HG02642 (cell line): ENCODE data around the gene SZT2.

Experiments
- ATAC-seq: cut with Tn5 transposase; IDR thresholded peaks from one replicate; pipeline ENCODE4 v1.9.1; 2021; ENCODE audit warnings: mild to moderate bottlenecking; ENCODE audit not compliant: unreplicated experiment, poor library complexity

Gene SZT2

DNA sequence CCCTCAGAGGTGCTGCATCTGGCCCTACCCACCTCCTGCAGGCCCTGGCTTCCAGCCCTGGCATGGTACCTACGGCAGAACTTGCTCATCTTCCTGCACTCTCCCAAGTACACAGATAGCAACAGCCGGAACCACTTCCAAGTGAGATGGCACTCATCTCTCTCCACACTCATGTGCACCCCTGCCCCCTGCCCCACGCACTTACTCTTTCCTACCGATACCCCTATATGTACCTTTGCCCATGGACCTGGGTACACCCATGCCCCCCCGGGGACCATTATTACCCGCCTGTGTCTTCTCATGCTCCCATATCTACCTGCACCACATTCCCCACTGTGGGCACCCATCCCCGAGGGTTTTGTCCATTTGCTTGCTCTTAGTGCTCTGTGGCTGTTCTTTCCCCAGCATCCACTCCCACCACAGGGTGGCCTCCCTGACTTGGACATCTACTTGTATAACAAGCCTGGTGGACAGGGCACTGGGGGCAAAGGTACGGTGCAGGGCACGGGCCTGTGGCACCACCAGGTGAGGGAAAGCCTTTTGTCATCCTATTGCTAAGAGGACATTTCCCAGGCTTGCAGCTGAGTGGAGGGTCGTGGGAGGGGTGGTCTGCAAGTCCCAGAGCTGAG lies 49.4 kb downstream of the SZT2 start:
- no peak for ATAC-seq

DNA sequence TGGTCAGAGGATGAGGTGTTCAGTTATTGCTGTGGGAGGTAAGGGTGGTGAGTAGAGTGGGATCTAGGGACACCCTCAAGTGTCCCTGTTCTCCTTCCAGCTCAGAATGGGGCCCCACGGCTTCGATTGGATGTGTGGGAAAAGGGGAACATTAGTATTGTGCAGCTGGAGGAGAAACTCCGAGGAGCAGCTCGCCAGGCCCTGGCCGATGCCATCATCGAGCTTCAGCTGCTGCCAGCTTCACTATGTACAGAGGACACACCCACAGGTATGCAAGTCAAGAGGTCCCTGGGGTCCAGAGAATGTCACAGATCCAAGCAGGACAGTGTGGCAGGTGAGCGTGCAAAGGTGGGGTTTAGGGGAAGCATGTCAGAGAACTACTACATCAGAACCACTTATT lies 50.1 kb downstream of the SZT2 start:
- no peak for ATAC-seq

DNA sequence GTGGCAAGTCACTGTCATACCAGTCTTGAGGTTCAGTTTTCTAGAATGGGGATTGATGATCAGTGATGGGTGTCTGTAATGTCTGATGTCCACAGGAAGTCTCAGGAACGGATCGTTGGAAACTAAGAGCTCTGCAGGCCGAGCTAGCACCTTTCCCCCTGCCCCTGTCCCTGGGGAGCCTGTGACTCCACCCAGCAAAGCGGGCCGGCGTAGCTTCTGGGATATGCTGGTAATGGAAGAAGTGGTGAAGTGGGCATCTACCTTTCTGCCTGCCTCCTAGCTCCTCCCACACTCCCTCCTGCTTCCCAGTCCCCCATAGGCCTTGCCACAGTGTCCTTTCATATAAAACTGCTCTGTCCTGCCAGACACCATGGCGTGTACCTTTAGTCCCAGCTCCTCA lies 50.7 kb downstream of the SZT2 start:
- no peak for ATAC-seq

DNA sequence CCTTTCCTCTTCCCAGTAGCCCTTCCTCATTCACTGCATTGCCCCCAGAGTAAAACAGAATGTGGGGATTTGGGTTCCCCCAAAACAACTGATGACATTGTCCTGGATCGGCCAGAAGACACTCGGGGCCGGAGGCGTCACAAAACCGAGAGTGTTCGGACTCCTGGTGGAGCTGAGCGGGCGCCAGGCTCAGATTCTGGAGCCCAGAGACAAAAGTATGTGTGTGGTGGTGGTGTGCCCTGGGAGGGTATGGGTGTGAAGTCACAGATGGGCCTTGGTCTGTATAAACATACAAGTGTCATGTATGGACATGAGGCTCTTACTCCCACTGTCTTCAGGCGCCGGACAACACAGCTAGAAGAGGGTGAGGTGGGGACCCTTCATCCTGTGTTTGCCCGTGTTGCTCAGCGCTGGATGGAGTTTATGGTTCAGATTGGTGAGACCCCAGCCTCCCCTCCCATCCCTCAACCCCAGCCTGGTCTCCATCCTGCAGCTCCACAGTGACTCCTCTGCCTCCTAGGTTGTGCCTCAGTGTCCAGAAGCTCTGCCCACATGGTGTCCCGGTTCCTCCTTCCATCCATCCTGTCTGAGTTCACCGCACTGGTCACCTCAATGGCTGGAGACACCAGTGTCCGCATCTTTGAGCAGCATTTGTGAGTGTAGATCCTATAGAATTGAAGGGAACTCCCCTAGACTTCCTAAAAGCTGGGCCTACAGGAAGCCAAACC lies 51.6 kb downstream of the SZT2 start:
- ATAC-seq = no peak

DNA sequence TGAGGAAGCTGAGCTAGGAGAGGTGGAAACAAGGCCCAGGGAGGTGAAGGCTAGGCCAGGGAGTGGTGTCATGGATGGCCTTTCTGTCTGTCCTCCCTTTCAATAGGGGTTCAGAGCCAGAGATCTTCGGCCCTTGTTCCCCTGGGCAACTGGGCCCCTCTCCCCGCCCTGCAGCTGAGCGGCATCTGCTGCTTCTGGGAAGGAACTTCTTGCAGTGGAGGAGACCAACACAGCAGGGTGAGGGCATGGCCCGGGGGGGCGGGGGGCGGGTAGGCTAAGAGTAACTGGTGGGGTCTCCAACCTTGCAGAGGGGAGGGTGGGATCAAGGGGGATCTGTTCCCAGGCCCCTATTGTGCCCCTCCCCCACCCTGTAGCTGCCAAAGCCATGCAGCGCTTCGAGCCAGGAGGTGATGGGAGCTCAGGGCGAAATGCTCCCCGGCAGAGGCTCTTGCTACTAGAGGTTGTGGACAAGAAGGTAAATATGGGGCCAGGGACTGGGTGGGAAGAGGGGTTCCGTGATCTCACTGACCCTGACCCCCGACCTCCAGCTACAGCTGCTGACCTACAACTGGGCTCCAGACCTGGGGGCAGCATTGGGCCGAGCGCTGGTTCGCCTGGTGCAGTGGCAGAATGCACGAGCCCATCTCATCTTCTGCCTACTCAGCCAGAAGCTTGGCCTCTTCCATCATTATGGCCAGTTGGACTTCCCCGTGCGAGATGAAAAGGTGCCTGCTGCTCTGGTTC lies 52.4 kb downstream of the SZT2 start:
- ATAC-seq = no peak

DNA sequence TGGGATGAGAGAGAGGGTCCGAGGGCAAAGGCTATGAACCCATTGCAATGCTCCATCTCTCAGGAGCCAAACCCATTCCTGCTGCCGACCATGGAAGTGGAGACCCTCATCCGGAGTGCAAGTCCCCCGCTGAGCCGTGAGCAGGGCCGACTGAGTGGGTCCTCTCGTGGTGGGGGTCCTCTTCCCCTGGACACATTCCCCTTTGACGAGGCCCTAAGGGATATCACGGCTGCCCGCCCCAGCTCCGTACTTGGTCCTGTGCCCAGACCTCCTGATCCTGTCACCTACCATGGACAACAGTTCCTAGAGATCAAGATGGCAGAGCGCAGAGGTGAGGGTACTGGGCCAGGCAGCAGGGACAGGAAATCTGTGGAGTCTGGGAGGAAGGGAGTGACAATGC lies 53.1 kb downstream of the SZT2 start:
- no peak for ATAC-seq

DNA sequence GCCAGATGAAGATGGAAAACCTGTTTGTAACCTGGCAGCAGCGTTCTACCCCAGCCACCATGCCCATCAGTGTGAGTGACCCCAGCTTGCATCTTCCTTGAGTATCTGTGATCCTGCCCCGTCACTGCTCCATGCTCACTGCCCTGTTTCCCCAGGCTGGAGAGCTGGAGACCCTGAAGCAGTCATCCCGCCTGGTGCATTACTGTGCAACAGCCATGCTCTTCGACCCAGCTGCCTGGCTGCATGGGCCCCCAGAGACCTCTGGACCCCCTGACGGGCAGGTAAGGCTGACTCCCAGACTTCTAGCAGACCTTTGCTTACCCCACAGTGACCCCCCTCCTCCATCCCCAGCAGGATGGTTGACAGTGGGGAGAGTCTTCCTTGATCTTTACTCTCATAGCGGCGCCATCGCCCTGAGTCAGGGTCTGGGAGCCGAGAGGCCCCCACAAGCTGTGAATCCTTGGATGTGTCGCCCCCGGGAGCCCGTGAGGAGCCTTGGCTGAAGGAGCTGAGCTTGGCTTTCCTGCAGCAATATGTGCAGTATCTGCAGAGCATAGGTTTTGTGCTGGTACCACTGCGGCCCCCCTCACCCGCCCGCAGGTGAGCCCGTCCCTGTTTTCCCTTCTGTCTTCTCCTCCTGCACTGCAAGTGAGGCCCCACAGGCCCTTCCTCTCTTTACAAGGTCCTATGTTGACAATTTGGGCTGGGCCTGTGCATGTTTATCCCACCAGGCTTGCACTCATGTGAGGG lies 53.7 kb downstream of the SZT2 start:
- ATAC-seq = no peak

DNA sequence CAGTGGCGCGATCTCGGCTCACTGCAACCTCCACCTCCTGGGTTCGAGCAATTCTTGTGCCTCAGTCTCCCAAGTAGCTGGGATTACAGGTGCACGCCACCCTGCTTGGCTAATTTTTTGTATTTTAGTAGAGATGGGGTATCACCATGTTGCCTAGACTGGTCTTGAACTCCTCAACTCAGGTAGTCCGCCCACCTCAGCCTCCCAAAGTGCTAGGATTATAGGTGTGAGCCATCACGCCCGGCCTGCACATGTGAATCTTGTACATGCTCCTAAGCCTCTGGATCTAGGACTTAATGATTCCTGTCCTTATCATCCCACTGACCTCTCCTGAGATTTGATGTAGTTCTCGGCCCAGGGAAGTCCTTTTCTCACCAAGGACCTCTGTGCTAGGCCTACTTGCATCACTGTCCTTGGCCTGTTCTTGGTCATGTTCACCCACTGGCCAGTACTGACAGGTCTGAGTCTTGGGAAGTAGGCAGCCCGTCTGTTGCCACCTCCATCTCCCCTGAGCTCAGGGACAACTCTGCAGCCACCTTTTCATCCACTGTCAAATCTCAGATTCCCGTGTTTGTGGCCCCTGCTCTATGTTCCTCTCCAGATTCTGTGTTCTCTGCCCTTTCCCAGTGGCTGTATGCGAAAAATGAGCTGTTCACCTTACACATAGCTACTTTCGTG lies 54.6 kb downstream of the SZT2 start:
- ATAC-seq = no peak

DNA sequence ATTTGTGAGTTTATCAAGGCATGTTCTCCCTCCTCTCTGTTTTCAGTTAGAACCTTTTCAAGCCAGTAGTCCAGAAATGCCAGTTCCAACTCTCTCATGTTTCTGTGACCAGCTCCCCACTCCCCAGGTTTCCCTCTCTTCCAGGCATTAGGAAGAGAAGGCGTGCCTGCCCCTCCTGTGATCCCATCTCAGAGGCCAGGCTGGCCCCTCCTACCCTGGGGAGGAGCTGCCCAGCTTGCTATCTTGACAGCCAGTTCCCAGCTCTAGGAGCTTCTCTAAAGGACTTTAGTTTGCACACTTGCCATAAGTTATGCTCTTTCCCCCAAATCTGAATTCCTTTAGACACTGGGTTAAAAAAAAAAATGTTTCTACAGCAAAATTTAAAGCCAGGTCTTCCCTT lies 55.1 kb downstream of the SZT2 start:
- ATAC-seq = no peak

DNA sequence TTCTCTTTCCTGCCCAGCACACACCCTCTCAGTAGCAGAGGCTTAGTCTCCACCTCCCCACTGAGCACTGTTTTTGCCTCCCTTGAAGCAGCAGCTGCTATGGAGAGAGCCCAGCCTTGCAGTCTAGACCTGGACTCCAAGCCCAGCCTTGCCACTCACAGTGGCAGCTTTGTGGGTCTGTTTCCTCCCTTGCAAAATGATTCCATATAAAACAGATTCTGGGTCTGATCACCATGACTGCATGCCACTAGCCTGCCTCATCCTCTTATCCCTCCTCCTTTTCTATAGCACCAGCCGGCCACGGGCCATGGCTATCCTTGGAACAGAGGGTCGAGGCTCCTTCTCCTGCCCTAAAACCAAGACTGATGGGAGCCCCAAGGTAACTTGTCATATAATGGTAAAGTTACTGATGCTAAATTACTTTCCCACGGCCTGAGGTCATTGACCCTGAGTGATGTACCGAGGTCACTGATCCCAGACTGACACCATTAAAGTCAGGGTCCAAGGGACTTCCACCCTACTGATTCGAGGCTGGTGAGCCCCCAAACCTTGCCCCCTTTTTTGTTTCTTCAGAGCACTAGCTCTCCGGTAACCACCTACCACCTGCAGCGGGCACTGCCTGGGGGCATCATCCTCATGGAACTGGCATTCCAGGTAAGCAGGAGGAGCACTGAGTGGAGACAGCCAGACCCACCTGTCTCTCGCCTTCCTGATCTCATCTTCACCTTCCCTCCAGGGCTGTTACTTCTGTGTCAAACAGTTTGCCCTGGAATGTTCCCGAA lies 56.1 kb downstream of the SZT2 start:
- no peak for ATAC-seq

DNA sequence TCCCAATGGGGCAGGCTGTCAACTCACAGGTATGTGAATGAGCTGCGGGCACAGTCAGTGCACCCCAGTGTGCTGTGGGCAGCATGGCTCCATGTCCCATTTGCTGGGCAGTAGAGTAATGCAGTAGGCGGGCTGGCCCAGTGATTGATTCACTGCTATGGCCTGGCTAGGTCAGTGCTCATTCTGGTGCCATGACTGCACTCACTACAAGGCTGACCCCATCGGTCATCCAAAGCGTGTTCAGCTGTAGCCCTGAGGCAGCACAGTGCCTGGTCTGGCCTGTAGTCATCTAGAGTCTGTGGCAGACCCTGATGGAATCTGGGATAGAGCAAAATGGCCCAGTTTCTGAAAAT lies 56.7 kb downstream of the SZT2 start:
- ATAC-seq = no peak

DNA sequence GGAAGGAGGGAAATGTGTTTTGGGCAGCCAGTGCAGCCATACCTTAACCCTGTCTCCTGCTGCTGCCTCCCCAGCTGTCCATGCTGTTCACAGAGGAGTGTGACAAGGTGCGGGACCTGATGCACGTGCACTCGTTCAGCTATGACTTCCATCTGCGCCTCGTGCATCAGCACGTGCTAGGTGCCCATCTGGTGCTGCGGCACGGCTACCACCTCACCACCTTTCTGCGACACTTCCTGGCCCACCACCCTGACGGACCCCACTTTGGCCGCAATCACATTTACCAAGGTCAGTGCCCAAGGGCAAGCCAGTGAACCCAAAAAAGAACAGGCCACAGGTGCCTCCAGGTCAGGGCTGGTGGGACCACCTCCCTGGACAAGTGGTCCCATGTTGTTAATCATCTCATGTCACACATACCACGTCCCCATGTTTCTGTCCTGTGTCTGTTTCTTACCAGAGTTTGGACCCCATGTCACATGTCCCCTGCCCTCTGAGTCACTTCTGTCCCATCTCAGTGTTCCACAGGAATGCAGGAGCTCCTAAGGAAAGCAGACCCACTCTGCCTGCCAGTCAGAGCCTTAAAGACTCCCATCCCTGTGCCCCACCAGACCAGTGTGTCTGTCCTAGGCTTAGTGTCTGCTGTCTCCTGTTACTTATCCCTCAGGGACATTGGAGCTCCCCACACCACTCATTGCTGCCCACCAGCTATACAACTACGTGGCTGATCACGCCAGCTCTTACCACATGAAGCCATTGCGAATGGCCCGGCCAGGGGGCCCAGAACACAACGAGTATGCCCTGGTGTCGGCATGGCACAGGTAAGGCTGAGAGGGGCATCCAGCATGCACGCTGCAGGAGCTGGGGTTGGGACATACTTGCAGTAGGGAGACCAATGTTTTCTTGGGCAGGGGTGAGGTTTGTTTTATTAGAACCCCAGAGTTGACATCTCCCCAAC lies 57.5 kb downstream of the SZT2 start:
- no peak for ATAC-seq

DNA sequence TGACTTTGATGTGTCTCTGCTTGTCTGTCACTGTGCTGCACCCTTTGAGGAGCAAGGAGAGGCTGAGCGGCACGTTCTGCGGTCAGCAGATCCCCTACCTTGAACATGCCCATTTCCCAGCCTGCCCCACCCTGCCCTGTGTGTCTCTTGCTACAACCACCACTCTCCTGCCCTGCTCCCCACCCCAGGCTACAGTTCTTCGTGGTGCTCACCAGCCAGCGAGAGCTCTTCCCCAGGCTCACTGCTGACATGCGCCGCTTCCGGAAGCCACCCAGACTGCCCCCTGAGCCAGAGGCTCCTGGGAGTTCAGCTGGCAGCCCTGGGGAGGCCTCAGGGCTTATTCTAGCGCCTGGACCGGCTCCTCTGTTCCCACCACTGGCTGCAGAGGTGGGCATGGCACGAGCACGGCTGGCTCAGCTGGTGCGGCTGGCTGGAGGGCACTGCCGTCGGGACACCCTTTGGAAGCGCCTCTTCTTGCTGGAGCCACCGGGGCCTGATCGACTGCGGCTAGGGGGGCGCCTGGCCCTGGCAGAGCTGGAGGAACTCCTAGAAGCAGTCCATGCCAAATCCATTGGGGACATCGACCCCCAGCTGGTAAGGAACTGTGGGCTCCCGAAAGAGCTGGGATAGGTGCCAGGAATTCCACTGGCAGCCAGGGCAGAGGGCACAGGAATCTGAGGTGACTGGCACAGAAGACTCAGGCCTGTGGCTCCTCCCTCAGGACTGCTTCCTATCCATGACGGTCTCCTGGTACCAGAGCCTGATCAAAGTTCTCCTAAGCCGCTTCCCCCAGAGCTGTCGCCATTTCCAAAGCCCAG lies 58.4 kb downstream of the SZT2 start:
- ATAC-seq = no peak

DNA sequence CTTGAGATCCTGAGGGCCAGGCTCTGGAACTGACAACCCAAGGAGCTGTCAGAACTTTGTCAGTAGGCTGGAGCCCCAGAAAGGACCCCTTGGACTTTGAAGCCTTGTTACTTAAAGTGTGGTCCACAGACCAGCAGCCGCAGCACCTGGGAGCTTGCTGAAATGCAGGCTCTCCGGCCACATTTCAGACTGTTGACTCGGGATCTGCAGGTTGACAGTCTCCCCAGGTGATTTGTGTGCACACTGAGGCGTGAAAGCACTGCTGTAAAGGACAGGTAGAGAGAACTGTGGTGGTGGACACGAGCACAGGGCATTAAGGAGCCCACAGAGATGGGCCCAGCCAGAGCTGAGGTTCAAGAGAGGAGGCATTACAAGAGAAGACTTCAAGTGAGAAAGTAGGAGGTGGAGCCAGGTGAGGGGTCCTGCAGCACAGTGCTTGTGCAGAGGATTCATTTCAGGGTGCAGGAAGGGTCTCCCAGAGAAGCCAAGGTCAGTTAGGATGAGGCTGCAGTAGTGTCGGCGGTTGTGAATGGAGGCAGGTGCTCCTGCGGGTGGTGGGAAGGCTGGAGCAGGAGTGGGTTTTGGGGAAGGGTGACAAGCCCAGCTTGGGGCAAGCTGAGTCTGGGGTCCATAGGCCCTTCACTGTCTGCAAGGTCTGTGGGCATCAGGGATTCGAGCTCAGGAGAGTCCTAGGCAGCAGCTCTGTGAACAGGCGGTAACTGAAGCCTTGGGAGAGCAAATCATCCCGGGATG lies 59.4 kb downstream of the SZT2 start:
- ATAC-seq = no peak

DNA sequence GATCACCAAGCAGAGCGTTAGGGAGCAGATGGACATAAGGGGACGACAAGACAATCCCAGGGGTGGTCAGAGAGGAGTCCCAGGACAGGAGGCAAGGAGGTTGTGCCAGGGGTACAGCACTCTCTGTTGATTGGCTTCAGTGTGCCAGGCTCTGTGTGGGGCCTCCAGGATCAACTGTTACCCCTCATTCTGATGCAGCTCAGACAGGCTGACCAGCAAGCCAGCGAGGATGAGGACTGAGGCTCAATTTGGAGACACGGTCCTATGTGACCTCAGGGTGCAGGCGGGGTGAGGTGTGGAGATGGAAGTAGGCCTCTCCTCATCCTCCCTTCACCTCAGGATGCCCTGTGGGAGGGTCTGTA lies 60.0 kb downstream of the SZT2 start:
- ATAC-seq = no peak

DNA sequence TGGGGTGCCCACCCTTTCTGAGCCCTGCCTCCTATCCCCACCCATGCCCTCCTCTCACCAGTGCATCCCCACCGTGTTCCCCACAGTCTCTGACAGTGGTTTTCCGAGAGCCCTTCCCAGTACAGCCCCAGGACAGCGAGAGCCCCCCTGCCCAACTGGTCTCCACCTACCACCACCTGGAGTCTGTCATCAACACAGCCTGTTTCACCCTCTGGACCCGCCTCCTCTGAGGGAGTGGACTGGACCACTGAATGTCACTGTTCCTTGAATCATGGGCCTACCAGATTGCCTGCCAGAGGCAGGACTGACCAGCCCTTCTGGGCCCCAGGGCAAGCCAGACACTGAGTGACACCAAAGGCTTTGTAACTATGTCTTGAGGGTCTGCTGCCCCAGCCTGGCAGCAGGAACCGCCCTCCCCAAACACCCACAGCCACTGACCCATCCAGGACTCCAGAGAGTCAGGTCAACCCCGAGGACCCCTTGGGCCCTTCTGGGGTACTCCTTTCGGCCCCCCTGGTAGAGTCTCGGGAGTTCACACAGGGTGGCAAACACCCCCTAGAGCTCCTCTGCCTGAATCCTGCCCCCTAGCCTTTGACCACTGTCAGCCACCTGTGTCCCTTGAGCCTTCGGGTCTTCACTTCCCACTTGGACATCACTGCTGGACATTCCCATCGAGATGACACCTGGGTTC lies 60.7 kb downstream of the SZT2 start:
- no peak for ATAC-seq

DNA sequence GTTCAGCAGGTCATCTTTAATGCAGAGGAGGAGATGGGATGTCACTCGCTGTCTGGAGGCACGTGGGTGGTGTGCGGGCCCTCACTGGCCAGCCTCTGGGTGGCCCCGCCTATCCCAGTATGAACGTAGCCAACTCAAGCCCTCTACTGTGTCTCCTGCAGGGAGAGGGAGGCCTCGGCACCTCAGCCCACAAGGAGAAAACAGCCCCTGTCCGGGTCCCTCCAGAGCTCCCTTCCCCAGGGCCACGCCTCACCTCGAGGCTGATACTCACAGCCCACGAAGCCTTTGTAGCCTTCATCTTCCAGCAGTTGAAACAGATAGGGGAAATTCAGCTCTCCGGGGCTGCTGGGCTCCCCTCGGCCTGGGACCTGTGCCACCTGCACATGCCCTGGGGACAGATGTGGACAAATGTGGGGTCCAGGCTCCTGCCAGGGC lies 61.5 kb downstream of the SZT2 start:
- no peak for ATAC-seq
